ENCODE measurements around the gene CFB.

DNA sequence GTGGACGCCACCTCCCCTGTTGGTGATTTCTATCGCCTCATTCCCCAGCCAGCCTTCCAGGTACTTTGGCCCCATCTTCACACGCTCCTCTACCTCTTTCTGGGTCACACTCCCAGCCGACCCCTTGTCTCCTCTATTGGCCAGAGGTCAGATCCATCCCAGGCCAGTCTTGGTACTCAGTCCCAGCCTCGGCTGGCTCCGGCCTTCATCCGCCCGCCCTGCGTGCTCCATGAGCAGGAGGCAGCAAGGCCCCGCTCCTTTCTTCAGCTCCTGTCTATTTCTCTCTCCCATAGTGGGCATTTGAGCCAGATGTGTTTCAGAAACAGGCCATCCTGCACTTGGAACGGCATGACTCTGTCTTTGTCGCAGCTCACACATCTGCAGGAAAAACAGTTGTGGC is 15.7 kb downstream of the CFB start:
- no peak for TF ChIP-seq CTCF (IDR thresholded peaks at IDR 0.05)
- no peak for TF ChIP-seq ZFX (IDR thresholded peaks at IDR 0.05; ENCODE audit: borderline replicate concordance)

Measured in 22Rv1 (cell line).